ENCODE data around the gene SUMO3.

DNA sequence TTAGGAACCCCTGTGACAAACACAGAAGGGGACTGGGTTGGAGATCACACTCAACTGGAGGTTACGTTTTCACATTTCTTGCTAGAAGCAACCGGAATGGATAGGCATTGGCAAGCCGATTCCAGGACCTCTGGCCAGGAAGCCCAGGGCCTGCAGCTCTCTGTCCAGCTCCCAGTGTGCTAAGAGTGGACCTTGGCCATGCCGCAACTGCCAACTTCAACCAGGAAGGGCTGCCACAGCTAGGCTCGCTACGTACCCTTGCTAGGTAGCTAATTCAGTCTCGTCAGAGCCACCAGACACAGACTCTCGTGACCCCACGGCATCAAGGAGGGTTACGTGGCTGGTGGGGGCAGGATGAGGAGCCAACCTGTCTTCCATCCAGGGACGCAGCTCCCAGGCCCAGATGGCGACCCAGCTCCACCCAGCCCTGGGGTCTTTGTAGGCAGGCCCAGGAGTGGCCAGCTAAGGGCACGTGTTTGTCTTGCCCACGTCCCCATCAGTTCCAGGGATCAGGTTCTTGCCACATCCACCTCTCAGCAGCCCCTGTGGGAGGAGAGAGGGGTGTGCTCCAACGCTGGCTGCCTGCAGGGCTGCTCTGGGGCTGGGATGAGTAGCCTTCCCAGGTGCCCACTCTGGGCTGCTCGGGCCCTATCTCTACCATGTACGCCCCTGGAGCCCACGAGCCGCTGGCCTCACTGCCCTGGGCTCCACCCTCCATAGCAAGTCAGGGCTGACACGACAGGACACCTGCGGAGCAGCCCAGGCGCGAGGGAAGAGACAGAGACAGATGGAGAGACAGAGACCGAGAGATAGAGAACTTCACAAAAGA is 55.4 kb downstream of the SUMO3 start:
- TF ChIP-seq, protein P1, sequence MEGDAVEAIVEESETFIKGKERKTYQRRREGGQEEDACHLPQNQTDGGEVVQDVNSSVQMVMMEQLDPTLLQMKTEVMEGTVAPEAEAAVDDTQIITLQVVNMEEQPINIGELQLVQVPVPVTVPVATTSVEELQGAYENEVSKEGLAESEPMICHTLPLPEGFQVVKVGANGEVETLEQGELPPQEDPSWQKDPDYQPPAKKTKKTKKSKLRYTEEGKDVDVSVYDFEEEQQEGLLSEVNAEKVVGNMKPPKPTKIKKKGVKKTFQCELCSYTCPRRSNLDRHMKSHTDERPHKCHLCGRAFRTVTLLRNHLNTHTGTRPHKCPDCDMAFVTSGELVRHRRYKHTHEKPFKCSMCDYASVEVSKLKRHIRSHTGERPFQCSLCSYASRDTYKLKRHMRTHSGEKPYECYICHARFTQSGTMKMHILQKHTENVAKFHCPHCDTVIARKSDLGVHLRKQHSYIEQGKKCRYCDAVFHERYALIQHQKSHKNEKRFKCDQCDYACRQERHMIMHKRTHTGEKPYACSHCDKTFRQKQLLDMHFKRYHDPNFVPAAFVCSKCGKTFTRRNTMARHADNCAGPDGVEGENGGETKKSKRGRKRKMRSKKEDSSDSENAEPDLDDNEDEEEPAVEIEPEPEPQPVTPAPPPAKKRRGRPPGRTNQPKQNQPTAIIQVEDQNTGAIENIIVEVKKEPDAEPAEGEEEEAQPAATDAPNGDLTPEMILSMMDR (conservative IDR thresholded peaks at IDR 0.05) = no peak
- no peak for TF ChIP-seq EZH2 (IDR thresholded peaks at IDR 0.05; ENCODE audit: low read depth)

All from PC-9 (cell line).